ENCODE data around the gene TM2D3.
"Not testable (repeated sequence)": the region's sequence is repeated elsewhere in the genome, so short reads cannot be mapped to it uniquely, and the experiment has no call there.

TM2D3 gene

GRCh38 chr15:101657171-101657570 is 5.0 kb upstream of the TM2D3 start:
- no peak for DNase-seq (ENCODE audit: low spot score)

- not testable (repeated sequence) for DNase-seq (ENCODE audit: low spot score)
These were observed 2.6 kb upstream of the TM2D3 start for GRCh38 chr15:101654624-101655337.

- DNase-seq (ENCODE audit: low spot score) = no peak
These were observed 2.0 kb upstream of the TM2D3 start for GRCh38 chr15:101654171-101654570.

GRCh38 chr15:101652786-101653430 is 727 bp upstream of the TM2D3 start:
- DNase-seq (ENCODE audit: low spot score) = no peak

- no peak for DNase-seq (ENCODE audit: low spot score)
These were observed 555 bp downstream of the TM2D3 start for GRCh38 chr15:101651554-101652097.

GRCh38 chr15:101650145-101650544 is 2.0 kb downstream of the TM2D3 start:
- no peak for DNase-seq (ENCODE audit: low spot score)

- DNase-seq (ENCODE audit: low spot score) = no peak
These were observed 3.8 kb downstream of the TM2D3 start for GRCh38 chr15:101648356-101648755.

GRCh38 chr15:101647251-101647650 is 4.9 kb downstream of the TM2D3 start:
- DNase-seq (ENCODE audit: low spot score) = no peak

- no peak for DNase-seq (ENCODE audit: low spot score)
These were observed 5.5 kb downstream of the TM2D3 start for GRCh38 chr15:101646672-101647071.

GRCh38 chr15:101642361-101642760 is 9.8 kb downstream of the TM2D3 start:
- no peak for DNase-seq (ENCODE audit: low spot score)

- DNase-seq (ENCODE audit: low spot score) = peak; percentile 34
These were observed 10.3 kb downstream of the TM2D3 start for GRCh38 chr15:101641894-101642293.

GRCh38 chr15:101641129-101641764 is 10.9 kb downstream of the TM2D3 start:
- DNase-seq (ENCODE audit: low spot score) = peak; percentile 66

- DNase-seq (ENCODE audit: low spot score) = no peak
These were observed 12.5 kb downstream of the TM2D3 start for GRCh38 chr15:101639667-101640066.

GRCh38 chr15:101637919-101638318 is 14.3 kb downstream of the TM2D3 start:
- DNase-seq (ENCODE audit: low spot score) = no peak

GRCh38 chr15:101637516-101637915 is 14.7 kb downstream of the TM2D3 start:
- DNase-seq (ENCODE audit: low spot score) = no peak

GRCh38 chr15:101637038-101637437 is 15.1 kb downstream of the TM2D3 start:
- DNase-seq (ENCODE audit: low spot score) = no peak

- DNase-seq (ENCODE audit: low spot score) = no peak
These were observed 16.0 kb downstream of the TM2D3 start for GRCh38 chr15:101635944-101636727.

- no peak for DNase-seq (ENCODE audit: low spot score)
These were observed 18.8 kb downstream of the TM2D3 start for GRCh38 chr15:101633356-101633755.

- not testable (repeated sequence) for DNase-seq (ENCODE audit: low spot score)
These were observed 25.5 kb downstream of the TM2D3 start for GRCh38 chr15:101626729-101627128.

GRCh38 chr15:101625980-101626379 is 26.2 kb downstream of the TM2D3 start:
- no peak for DNase-seq (ENCODE audit: low spot score)

- DNase-seq (ENCODE audit: low spot score) = no peak
These were observed 27.0 kb downstream of the TM2D3 start for GRCh38 chr15:101625184-101625583.

Data from germinal center (tissue), 1 donor.